ENCODE measurements around the gene CCDC50. TPM values are rescaled to one million over a fixed set of nuclear protein-coding genes. Genes with fewer than 3 reads are reported as not detected.

Gene CCDC50
- total RNA-seq, 2 experiments from 2014 or later: 31.4 to 43.9 TPM

GRCh38 chr3:191362524-191363090, 33.4 kb downstream of the CCDC50 start:
- no peaks in the 10 kb centered on the region for H3K79me2 ChIP-seq (ENCODE audit: insufficient read depth, low read depth, low read length)
- H3K9me2 ChIP-seq (ENCODE audit: insufficient read depth, low read length): no peaks in the 10 kb centered on the region
- BruUV-seq (replicated peaks): no TSS peak
- no peak overlapping the region for H3K27ac ChIP-seq (ENCODE audit: low read depth, low read length, poor library complexity, severe bottlenecking)
- intact Hi-C loops (cut with micrococcal nuclease; ENCODE audit: unreplicated experiment): no loop called here
- H3K4me2 ChIP-seq (ENCODE audit: low read length): no peak overlapping the region
- no peak overlapping the region for H3K4me3 ChIP-seq (ENCODE audit: low read depth, low read length, poor library complexity, severe bottlenecking)
- H3K4me1 ChIP-seq (ENCODE audit: insufficient read depth, low read length, poor library complexity, severe bottlenecking): peaks cover 6% of the 10 kb centered on the region
- DNase-seq (ENCODE audit: low spot score): no peak
- peaks cover 65% of the 10 kb centered on the region for H3K36me3 ChIP-seq (ENCODE audit: insufficient read depth, low read length)
- H4K20me1 ChIP-seq (ENCODE audit: insufficient read depth, low read length): no peaks in the 10 kb centered on the region
- ChIA-PET POLR2A (interaction anchor here (0.6 to 2.3 kb wide), 4 partner anchors 8 to 711 kb away, joined by 3 to 7 read pairs (median 4); no protein-coding TSS in a partner anchor), CTCF (ENCODE audit: unreplicated experiment) (no interaction called here)
- no peaks in the 10 kb centered on the region for H3K9me3 ChIP-seq (ENCODE audit: low read length)
- TF ChIP-seq, protein P1, sequence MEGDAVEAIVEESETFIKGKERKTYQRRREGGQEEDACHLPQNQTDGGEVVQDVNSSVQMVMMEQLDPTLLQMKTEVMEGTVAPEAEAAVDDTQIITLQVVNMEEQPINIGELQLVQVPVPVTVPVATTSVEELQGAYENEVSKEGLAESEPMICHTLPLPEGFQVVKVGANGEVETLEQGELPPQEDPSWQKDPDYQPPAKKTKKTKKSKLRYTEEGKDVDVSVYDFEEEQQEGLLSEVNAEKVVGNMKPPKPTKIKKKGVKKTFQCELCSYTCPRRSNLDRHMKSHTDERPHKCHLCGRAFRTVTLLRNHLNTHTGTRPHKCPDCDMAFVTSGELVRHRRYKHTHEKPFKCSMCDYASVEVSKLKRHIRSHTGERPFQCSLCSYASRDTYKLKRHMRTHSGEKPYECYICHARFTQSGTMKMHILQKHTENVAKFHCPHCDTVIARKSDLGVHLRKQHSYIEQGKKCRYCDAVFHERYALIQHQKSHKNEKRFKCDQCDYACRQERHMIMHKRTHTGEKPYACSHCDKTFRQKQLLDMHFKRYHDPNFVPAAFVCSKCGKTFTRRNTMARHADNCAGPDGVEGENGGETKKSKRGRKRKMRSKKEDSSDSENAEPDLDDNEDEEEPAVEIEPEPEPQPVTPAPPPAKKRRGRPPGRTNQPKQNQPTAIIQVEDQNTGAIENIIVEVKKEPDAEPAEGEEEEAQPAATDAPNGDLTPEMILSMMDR (conservative IDR thresholded peaks at IDR 0.05; ENCODE audit: low read length): no peak
- no peak for TF ChIP-seq EZH2phosphoT487 (IDR thresholded peaks at IDR 0.05; ENCODE audit: borderline replicate concordance, low read depth, low read length)
- no peak overlapping the region for H2AFZ ChIP-seq (ENCODE audit: low read length)

GRCh38 chr3:191363221-191363620, 34.0 kb downstream of the CCDC50 start:
- H3K4me1 ChIP-seq (ENCODE audit: insufficient read depth, low read length, poor library complexity, severe bottlenecking): peaks cover 6% of the 10 kb centered on the region
- H3K36me3 ChIP-seq (ENCODE audit: insufficient read depth, low read length): peaks cover 59% of the 10 kb centered on the region
- no peaks in the 10 kb centered on the region for H3K9me3 ChIP-seq (ENCODE audit: low read length)
- no peaks in the 10 kb centered on the region for H3K9me2 ChIP-seq (ENCODE audit: insufficient read depth, low read length)
- intact Hi-C loops (cut with micrococcal nuclease; ENCODE audit: unreplicated experiment): no loop called here
- H3K79me2 ChIP-seq (ENCODE audit: insufficient read depth, low read depth, low read length): no peaks in the 10 kb centered on the region
- H3K4me2 ChIP-seq (ENCODE audit: low read length): no peak overlapping the region
- CTCF ChIA-PET (ENCODE audit: unreplicated experiment): no interaction called here
- no peak for DNase-seq (ENCODE audit: low spot score)
- H3K4me3 ChIP-seq (ENCODE audit: low read depth, low read length, poor library complexity, severe bottlenecking): no peak overlapping the region
- no peaks in the 10 kb centered on the region for H4K20me1 ChIP-seq (ENCODE audit: insufficient read depth, low read length)
- POLR2A ChIA-PET: interaction anchor here (0.6 to 2.3 kb wide), 4 partner anchors 9 to 711 kb away, joined by 3 to 7 read pairs (median 4); no protein-coding TSS in a partner anchor
- H2AFZ ChIP-seq (ENCODE audit: low read length): no peak overlapping the region
- no peak overlapping the region for H3K27ac ChIP-seq (ENCODE audit: low read depth, low read length, poor library complexity, severe bottlenecking)
- TF ChIP-seq, protein P1 (conservative IDR thresholded peaks at IDR 0.05; ENCODE audit: low read length): no peak
- TF ChIP-seq EZH2phosphoT487 (IDR thresholded peaks at IDR 0.05; ENCODE audit: borderline replicate concordance, low read depth, low read length): no peak
- no TSS peak for BruUV-seq (replicated peaks)

DNA sequence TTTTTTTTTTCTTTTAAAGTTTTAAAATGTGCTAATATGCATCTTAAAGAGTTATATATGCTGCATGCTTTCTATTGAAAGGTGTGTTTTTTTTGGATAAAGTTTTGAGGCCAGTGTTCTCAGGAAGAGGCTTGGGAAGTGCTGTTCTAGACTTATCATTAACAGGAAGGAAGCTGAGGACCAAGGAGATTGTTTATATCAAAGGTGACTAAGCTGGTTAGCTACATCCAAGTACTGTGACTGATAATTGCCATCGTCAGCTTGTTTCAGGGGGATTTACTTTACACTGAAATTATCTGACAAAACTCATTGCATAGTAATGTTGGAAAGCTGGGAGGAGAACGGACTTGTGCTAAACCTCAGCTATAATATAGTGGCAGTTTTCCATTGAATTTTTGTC, 37.5 kb downstream of the CCDC50 start:
- Histone ChIP-seq H3K79me2 (ENCODE audit: insufficient read depth, low read depth, low read length) (no peaks in the 10 kb centered on the region), H3K9me2 (ENCODE audit: insufficient read depth, low read length) (no peaks in the 10 kb centered on the region), H3K36me3 (ENCODE audit: insufficient read depth, low read length) (peaks cover 50% of the 10 kb centered on the region), H3K4me2 (ENCODE audit: low read length) (no peak overlapping the region), H4K20me1 (ENCODE audit: insufficient read depth, low read length) (no peaks in the 10 kb centered on the region), H3K4me3 (ENCODE audit: low read depth, low read length, poor library complexity, severe bottlenecking) (no peak overlapping the region), H3K27ac (ENCODE audit: low read depth, low read length, poor library complexity, severe bottlenecking) (no peak overlapping the region), H3K4me1 (ENCODE audit: insufficient read depth, low read length, poor library complexity, severe bottlenecking) (no peaks in the 10 kb centered on the region), H3K9me3 (ENCODE audit: low read length) (no peaks in the 10 kb centered on the region), H2AFZ (ENCODE audit: low read length) (no peak overlapping the region)
- CTCF ChIA-PET (ENCODE audit: unreplicated experiment): no interaction called here
- intact Hi-C loops (cut with micrococcal nuclease; ENCODE audit: unreplicated experiment): no loop called here
- TF ChIP-seq, protein P1 (conservative IDR thresholded peaks at IDR 0.05; ENCODE audit: low read length): no peak
- no peak for TF ChIP-seq EZH2phosphoT487 (IDR thresholded peaks at IDR 0.05; ENCODE audit: borderline replicate concordance, low read depth, low read length)
- no peak for DNase-seq (ENCODE audit: low spot score)
- no TSS peak for BruUV-seq (replicated peaks)
- POLR2A ChIA-PET: interaction anchor here (0.7 to 1.8 kb wide), 10 partner anchors 9 to 384 kb away, joined by 3 to 10 read pairs (median 4); no protein-coding TSS in a partner anchor
